GM13977 (cell line): Measurements from ENCODE around the gene OR52A1.

ENCODE experiments used
- DNase-seq: peaks from one replicate; pipeline ENCODE4 v3.0.0; 2012; ENCODE audit warnings: low spot score
- in situ Hi-C: fragments of 300-500 bp; cut with MboI; formaldehyde crosslinking; loops from one replicate; pipeline ENCODE4 v1.12.0; 2022; ENCODE audit warnings: low sequenced_read_pairs, low pct_unique_long_range_greater_than_20kb, mixed read lengths, inconsistent platforms; ENCODE audit not compliant: unreplicated experiment
- TF ChIP-seq, protein P1 (sequence below): IDR thresholded peaks from 2 replicates; pipeline ENCODE4 v1.5.1; 2012; ENCODE audit warnings: mild to moderate bottlenecking, control low read depth; ENCODE audit not compliant: insufficient read depth; ENCODE audit errors: extremely low read depth, missing control alignments

The OR52A1 gene

DNA sequence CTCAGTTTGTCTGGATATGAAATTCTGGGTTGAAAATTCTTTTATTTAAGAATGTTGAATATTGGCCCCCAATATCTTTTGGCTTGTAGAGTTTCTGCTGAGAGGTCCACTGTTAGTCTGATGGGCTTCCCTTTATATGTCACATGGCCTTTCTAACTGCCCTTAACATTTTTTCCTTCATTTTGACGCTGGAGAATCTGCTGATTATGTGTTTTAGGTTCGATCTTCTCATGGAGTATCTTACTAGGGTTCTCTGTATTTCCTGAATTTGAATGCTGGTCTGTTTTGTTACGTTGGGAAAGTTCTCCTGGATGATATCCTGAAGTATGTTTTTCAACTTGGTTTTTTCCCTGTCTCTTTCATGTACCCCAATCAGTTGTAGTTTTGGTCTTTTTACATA lies 39.2 kb downstream of the OR52A1 start:
- in situ Hi-C loops, result loop anchor here (25.0 kb wide), 1 partner anchor 272 kb away; the partner anchor contains the start of gene OR51M1
- DNase-seq, result no peak
- TF ChIP-seq, protein P1, sequence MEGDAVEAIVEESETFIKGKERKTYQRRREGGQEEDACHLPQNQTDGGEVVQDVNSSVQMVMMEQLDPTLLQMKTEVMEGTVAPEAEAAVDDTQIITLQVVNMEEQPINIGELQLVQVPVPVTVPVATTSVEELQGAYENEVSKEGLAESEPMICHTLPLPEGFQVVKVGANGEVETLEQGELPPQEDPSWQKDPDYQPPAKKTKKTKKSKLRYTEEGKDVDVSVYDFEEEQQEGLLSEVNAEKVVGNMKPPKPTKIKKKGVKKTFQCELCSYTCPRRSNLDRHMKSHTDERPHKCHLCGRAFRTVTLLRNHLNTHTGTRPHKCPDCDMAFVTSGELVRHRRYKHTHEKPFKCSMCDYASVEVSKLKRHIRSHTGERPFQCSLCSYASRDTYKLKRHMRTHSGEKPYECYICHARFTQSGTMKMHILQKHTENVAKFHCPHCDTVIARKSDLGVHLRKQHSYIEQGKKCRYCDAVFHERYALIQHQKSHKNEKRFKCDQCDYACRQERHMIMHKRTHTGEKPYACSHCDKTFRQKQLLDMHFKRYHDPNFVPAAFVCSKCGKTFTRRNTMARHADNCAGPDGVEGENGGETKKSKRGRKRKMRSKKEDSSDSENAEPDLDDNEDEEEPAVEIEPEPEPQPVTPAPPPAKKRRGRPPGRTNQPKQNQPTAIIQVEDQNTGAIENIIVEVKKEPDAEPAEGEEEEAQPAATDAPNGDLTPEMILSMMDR, result no peak

GRCh38 chr11:5107285-5107684 lies 47.3 kb downstream of the OR52A1 start:
- in situ Hi-C loops, result loop anchor here (25.0 kb wide), 1 partner anchor 280 kb away; the partner anchor contains the start of gene OR51M1

DNA sequence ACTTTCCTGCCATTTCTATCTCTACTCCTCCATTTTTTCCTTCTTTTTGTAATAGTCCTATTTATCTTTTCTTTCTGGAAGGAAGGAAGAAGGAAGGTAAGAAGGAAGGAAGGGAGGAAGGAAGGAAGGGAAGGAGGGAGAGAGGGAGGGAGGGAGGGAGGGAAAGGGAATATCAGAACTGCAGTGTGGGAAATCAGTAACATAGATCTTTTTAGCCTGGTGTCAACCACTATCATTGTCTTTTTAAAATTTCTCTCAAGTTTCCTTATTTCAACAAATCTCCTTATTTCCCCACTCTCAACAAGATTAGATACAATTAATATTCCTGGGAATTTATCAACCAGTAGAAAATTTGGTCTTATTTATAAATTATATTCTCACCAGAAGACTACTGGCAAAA lies 51.5 kb downstream of the OR52A1 start:
- TF ChIP-seq, protein P1, result no peak
- no peak for DNase-seq
- in situ Hi-C loops, result loop anchor here (25.0 kb wide), 1 partner anchor 284 kb away; the partner anchor contains the start of gene OR51M1

More at GRCh38 chr11:5107285-5107684, 47.3 kb downstream of the OR52A1 start:
- no peak for DNase-seq
- TF ChIP-seq, protein P1, result no peak

GRCh38 chr11:5102246-5102645 lies 52.3 kb downstream of the OR52A1 start:
- TF ChIP-seq, protein P1, result no peak
- in situ Hi-C loops, result loop anchor here (25.0 kb wide), 1 partner anchor 285 kb away; the partner anchor contains the start of gene OR51M1

DNA sequence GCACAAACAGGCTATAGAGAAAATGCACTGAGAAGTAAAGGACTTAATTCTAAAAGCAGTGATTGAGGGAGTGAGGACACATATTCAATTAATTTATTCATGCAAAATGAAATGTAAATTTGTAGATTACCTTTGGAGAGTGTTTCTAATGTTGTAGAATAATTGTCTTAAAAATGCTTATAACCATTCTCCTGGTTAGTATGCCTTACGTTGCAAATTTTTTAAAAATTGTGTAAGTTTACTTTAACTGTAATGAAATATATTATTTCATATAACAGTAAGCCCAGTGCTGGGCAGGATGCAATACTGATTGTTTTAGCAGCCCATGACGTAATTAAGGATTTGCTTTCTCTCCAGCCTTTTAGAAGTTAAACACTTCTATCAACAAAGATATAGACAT lies 58.5 kb downstream of the OR52A1 start:
- no peak for DNase-seq
- TF ChIP-seq, protein P1, result no peak
- in situ Hi-C loops, result no loop called here

More at GRCh38 chr11:5102246-5102645, 52.3 kb downstream of the OR52A1 start:
- no peak for DNase-seq
